ENCODE results near the gene NHERF2. TPM values are rescaled to one million over a fixed set of nuclear protein-coding genes. Genes with fewer than 3 reads are reported as not detected.
"Not testable (repeated sequence)": the region's sequence is repeated elsewhere in the genome, so short reads cannot be mapped to it uniquely, and the experiment has no call there.

Gene NHERF2
- polyA plus RNA-seq, 3 donors from 2014 or later = 0.54 to 1.4 TPM; not detected in 1

- H3K27me3 Mint-ChIP-seq (ENCODE audit: low read depth in 3 of 3) = peaks cover 0 to 7% (median 4%) of the 10 kb centered on the region in 3 donors
- no peak overlapping the region for H3K27ac Mint-ChIP-seq
- no peaks in the 10 kb centered on the region for H3K9me3 Mint-ChIP-seq
- H3K36me3 Mint-ChIP-seq = no peaks in the 10 kb centered on the region
- peaks cover 3 to 4% of the 10 kb centered on the region in 2 donors for H3K4me1 Mint-ChIP-seq
- H3K4me3 Mint-ChIP-seq = no peak overlapping the region
- no peak for DNase-seq
Measured at GRCh38 chr16:2032285-2033056, 5.8 kb downstream of the NHERF2 start.

- Mint-ChIP-seq H3K9me3 (no peaks in the 10 kb centered on the region), H3K4me1 (no peaks in the 10 kb centered on the region), H3K27ac (no peak overlapping the region), H3K36me3 (no peaks in the 10 kb centered on the region), H3K4me3 (no peak overlapping the region), H3K27me3 (ENCODE audit: low read depth in 3 of 3) (peaks cover 0 to 7% (median 1%) of the 10 kb centered on the region in 3 donors)
- DNase-seq = no peak
Measured at GRCh38 chr16:2033057-2033908, 6.6 kb downstream of the NHERF2 start.

- not testable (repeated sequence) for H3K4me1 Mint-ChIP-seq; H3K27ac Mint-ChIP-seq; DNase-seq; H3K9me3 Mint-ChIP-seq; H3K4me3 Mint-ChIP-seq; H3K27me3 Mint-ChIP-seq (ENCODE audit: low read depth in 3 of 3); H3K36me3 Mint-ChIP-seq
Measured at GRCh38 chr16:2033909-2034695, 7.4 kb downstream of the NHERF2 start.

GRCh38 chr16:2034696-2035430 is 8.2 kb downstream of the NHERF2 start:
- Mint-ChIP-seq H3K36me3 (no peaks in the 10 kb centered on the region), H3K4me3 (no peak overlapping the region), H3K27ac (no peak overlapping the region), H3K4me1 (no peaks in the 10 kb centered on the region), H3K27me3 (ENCODE audit: low read depth in 3 of 3) (peaks cover 0 to 7% (median 0%) of the 10 kb centered on the region in 3 donors), H3K9me3 (no peaks in the 10 kb centered on the region)
- DNase-seq = no peak

- H3K27ac Mint-ChIP-seq = no peak overlapping the region
- no peaks in the 10 kb centered on the region for H3K4me1 Mint-ChIP-seq
- DNase-seq = no peak
- H3K9me3 Mint-ChIP-seq = no peaks in the 10 kb centered on the region
- H3K4me3 Mint-ChIP-seq = no peak overlapping the region
- peaks cover 0 to 7% (median 0%) of the 10 kb centered on the region in 3 donors for H3K27me3 Mint-ChIP-seq (ENCODE audit: low read depth in 3 of 3)
- H3K36me3 Mint-ChIP-seq = no peaks in the 10 kb centered on the region
Measured at GRCh38 chr16:2035431-2036199, 8.9 kb downstream of the NHERF2 start.

GRCh38 chr16:2036200-2036966 is 9.7 kb downstream of the NHERF2 start:
- H3K9me3 Mint-ChIP-seq = no peaks in the 10 kb centered on the region
- no peaks in the 10 kb centered on the region for H3K36me3 Mint-ChIP-seq
- H3K27me3 Mint-ChIP-seq (ENCODE audit: low read depth in 3 of 3) = peaks cover 0 to 7% (median 0%) of the 10 kb centered on the region in 3 donors
- DNase-seq = no peak
- no peak overlapping the region for H3K27ac Mint-ChIP-seq
- no peaks in the 10 kb centered on the region for H3K4me1 Mint-ChIP-seq
- H3K4me3 Mint-ChIP-seq = no peak overlapping the region

- H3K27me3 Mint-ChIP-seq (ENCODE audit: low read depth in 3 of 3) = peaks cover 0 to 5% (median 0%) of the 10 kb centered on the region in 3 donors
- H3K27ac Mint-ChIP-seq = no peak overlapping the region
- no peak overlapping the region for H3K4me3 Mint-ChIP-seq
- no peaks in the 10 kb centered on the region for H3K36me3 Mint-ChIP-seq
- H3K9me3 Mint-ChIP-seq = no peaks in the 10 kb centered on the region
- no peaks in the 10 kb centered on the region for H3K4me1 Mint-ChIP-seq
- no peak for DNase-seq
Measured at GRCh38 chr16:2037115-2037514, 10.4 kb downstream of the NHERF2 start.

GRCh38 chr16:2037647-2038381 is 11.1 kb downstream of the NHERF2 start:
- Mint-ChIP-seq H3K4me3 (no peak overlapping the region), H3K9me3 (no peaks in the 10 kb centered on the region)

GRCh38 chr16:2038382-2039231 is 11.9 kb downstream of the NHERF2 start:
- Mint-ChIP-seq H3K27ac (no peak overlapping the region), H3K36me3 (no peaks in the 10 kb centered on the region), H3K4me1 (no peaks in the 10 kb centered on the region), H3K27me3 (ENCODE audit: low read depth in 3 of 3) (peaks cover 0 to 5% (median 0%) of the 10 kb centered on the region in 3 donors), H3K4me3 (no peak overlapping the region), H3K9me3 (no peaks in the 10 kb centered on the region)
- no peak for DNase-seq

More at GRCh38 chr16:2037647-2038381, 11.1 kb downstream of the NHERF2 start:
- no peak for DNase-seq
- Mint-ChIP-seq H3K36me3 (no peaks in the 10 kb centered on the region), H3K27ac (no peak overlapping the region), H3K4me1 (no peaks in the 10 kb centered on the region), H3K27me3 (ENCODE audit: low read depth in 3 of 3) (peaks cover 0 to 5% (median 0%) of the 10 kb centered on the region in 3 donors)

- Mint-ChIP-seq H3K27me3 (ENCODE audit: low read depth in 3 of 3) (peaks cover 0 to 5% (median 0%) of the 10 kb centered on the region in 3 donors), H3K36me3 (no peaks in the 10 kb centered on the region), H3K4me1 (no peaks in the 10 kb centered on the region), H3K27ac (no peak overlapping the region), H3K9me3 (no peaks in the 10 kb centered on the region), H3K4me3 (no peak overlapping the region)
- DNase-seq = no peak
Measured at GRCh38 chr16:2039274-2040031, 12.8 kb downstream of the NHERF2 start.
